Kidney epithelial cell (primary cell): ENCODE results near the gene CHTOP. TPM values are rescaled to one million over a fixed set of nuclear protein-coding genes. Genes with fewer than 3 reads are reported as not detected.

ENCODE experiments used
- DNase-seq: peaks from one replicate; pipeline ENCODE4 v3.0.0-alpha.2; 2010; ENCODE audit warnings: low read depth
- H3K27me3 ChIP-seq: 2 replicates; pipeline ENCODE4 v1.6.0; 2011; ENCODE audit warnings: low read length; ENCODE audit not compliant: control insufficient read depth, insufficient read depth
- H3K36me3 ChIP-seq: 2 replicates; pipeline ENCODE4 v1.5.1; 2011; ENCODE audit warnings: low read length; ENCODE audit not compliant: control insufficient read depth, insufficient read depth
- H3K4me3 ChIP-seq: 2 replicates; pipeline ENCODE4 v1.5.1; 2011; ENCODE audit warnings: low read depth, mild to moderate bottlenecking, control low read depth, low read length
- CTCF ChIP-seq: IDR thresholded peaks from 2 replicates; pipeline ENCODE4 v1.5.1; 2011; ENCODE audit warnings: mild to moderate bottlenecking, moderate library complexity, low read length, control low read depth, inconsistent platforms; ENCODE audit not compliant: insufficient read depth, poor library complexity, severe bottlenecking
- total RNA-seq: library from RNA; depleted of rRNA; stranded (reverse); fragments of >200 nt; gene quantifications from 2 replicates; pipeline ENCODE4 v1.2.3, GENCODE V29; 2015

CHTOP gene
- total RNA-seq, 1 donor from 2014 or later = 58.1 TPM

- Histone ChIP-seq H3K36me3 (no peaks in the 10 kb centered on the region), H3K4me3 (no peak overlapping the region), H3K27me3 (no peaks in the 10 kb centered on the region)
- no peak for DNase-seq
- TF ChIP-seq CTCF = no peak
Measured at GRCh38 chr1:153614189-153614900, 19.5 kb upstream of the CHTOP start.

GRCh38 chr1:153614906-153615305 is 19.0 kb upstream of the CHTOP start:
- Histone ChIP-seq H3K27me3 (no peaks in the 10 kb centered on the region), H3K4me3 (no peak overlapping the region), H3K36me3 (no peaks in the 10 kb centered on the region)
- DNase-seq = no peak
- no peak for TF ChIP-seq CTCF

GRCh38 chr1:153615406-153615805 is 18.5 kb upstream of the CHTOP start:
- no peak overlapping the region for H3K4me3 ChIP-seq
- no peak for TF ChIP-seq CTCF
- H3K27me3 ChIP-seq = no peaks in the 10 kb centered on the region
- H3K36me3 ChIP-seq = no peaks in the 10 kb centered on the region
- no peak for DNase-seq

GRCh38 chr1:153616144-153616916 is 17.5 kb upstream of the CHTOP start, which contains the start of gene S100A14:
TSS of gene S100A14 (minus strand) at chr1:153616325. CDS start at chr1:153615858, 467 bp downstream.
- no peak for TF ChIP-seq CTCF
- no peaks in the 10 kb centered on the region for H3K27me3 ChIP-seq
- H3K4me3 ChIP-seq = no peak within 1 kb of the TSS
- DNase-seq = no peak
- no peaks in the 10 kb centered on the region for H3K36me3 ChIP-seq

- H3K4me3 ChIP-seq = no peak overlapping the region
- no peaks in the 10 kb centered on the region for H3K36me3 ChIP-seq
- DNase-seq = no peak
- H3K27me3 ChIP-seq = no peaks in the 10 kb centered on the region
- TF ChIP-seq CTCF = no peak
Measured at GRCh38 chr1:153616917-153617311, 17.0 kb upstream of the CHTOP start.
